Measurements from ENCODE around the gene LIMCH1.

- TF ChIP-seq EZH2 (IDR thresholded peaks at IDR 0.05) (no peak), POLR2AphosphoS5 (IDR thresholded peaks at IDR 0.05; ENCODE audit: borderline replicate concordance, low read depth, low read length) (no peak)
Observed at GRCh38 chr4:41610474-41610873, 72.5 kb downstream of the LIMCH1 start.
